ENCODE results near the gene PANX2. TPM values are rescaled to one million over a fixed set of nuclear protein-coding genes. Genes with fewer than 3 reads are reported as not detected.

Gene PANX2
- total and polyA plus RNA-seq, 2 of the 13 experiments (the other 11 are each of a cell fraction or from before 2014, with no cell fraction given): 0.15 to 1.1 TPM

GRCh38 chr22:50200461-50201190 is 30.1 kb downstream of the PANX2 start, which contains the start of gene SELENOO (continued):
- TF ChIP-seq CSRNP2 (CRISPR knock-in tag; conservative IDR thresholded peaks at IDR 0.05; ENCODE audit: low read depth) (no peak), KAT2B (IDR thresholded peaks at IDR 0.05; ENCODE audit: borderline replicate concordance, low read depth, low read length) (no peak), MAFG (CRISPR knock-in tag; IDR thresholded peaks at IDR 0.05) (no peak), NR2F6 (IDR thresholded peaks at IDR 0.05) (no peak), NR2F6 (CRISPR knock-in tag; IDR thresholded peaks at IDR 0.05) (no peak), PRDM10 (CRISPR knock-in tag; IDR thresholded peaks at IDR 0.05; ENCODE audit: low read depth) (no peak), SRSF9 (IDR thresholded peaks at IDR 0.05; ENCODE audit: borderline replicate concordance, insufficient read depth, low read depth, low read length, poor library complexity, severe bottlenecking) (no peak), ZC3H13 (CRISPR knock-in tag; IDR thresholded peaks at IDR 0.05) (no peak), ZNF263 (CRISPR knock-in tag; IDR thresholded peaks at IDR 0.05) (no peak), TCF7 (IDR thresholded peaks at IDR 0.05; ENCODE audit: low read depth) (no peak), KDM6A (CRISPR knock-in tag; IDR thresholded peaks at IDR 0.05; ENCODE audit: low read depth) (no peak), REXO4 (CRISPR knock-in tag; IDR thresholded peaks at IDR 0.05; ENCODE audit: borderline replicate concordance) (no peak), ZNF124 (CRISPR knock-in tag; IDR thresholded peaks at IDR 0.05) (no peak), RAD21 (CRISPR knock-in tag; IDR thresholded peaks at IDR 0.05) (peak; percentile 13; the same call in 1 of the 2 replicates), ZNF281 (CRISPR knock-in tag; IDR thresholded peaks at IDR 0.05; ENCODE audit: borderline replicate concordance) (peak; percentile 89), NFE2L1 (CRISPR knock-in tag; IDR thresholded peaks at IDR 0.05; ENCODE audit: borderline replicate concordance) (no peak), ZNF660 (CRISPR knock-in tag; IDR thresholded peaks at IDR 0.05; ENCODE audit: borderline replicate concordance, low read depth) (no peak), NFRKB (IDR thresholded peaks at IDR 0.05) (no peak), ZNF629 (CRISPR knock-in tag; conservative IDR thresholded peaks at IDR 0.05) (no peak), KMT2A (CRISPR knock-in tag; IDR thresholded peaks at IDR 0.05) (no peak), GMEB2 (CRISPR knock-in tag; IDR thresholded peaks at IDR 0.05; ENCODE audit: low read depth) (no peak; the same call in 1 of the 2 replicates), ZNF234 (CRISPR knock-in tag; conservative IDR thresholded peaks at IDR 0.05) (no peak)

Data from HepG2 (cell line).